Ovary (tissue), 3 donors: ENCODE data around the gene LANCL2.

ENCODE experiments used
- EP300 ChIP-seq: sonication (generic); formaldehyde crosslinking; IDR thresholded peaks from one replicate; pipeline ENCODE4 v1.6.1; 2017; ENCODE audit warnings: antibody characterized with exemption
- POLR2A ChIP-seq: fragments of 450-650 bp; IDR thresholded peaks from one replicate; pipeline ENCODE4 v1.6.1; 2017; ENCODE audit warnings: antibody characterized with exemption, mild to moderate bottlenecking, moderate library complexity
- TF ChIP-seq, protein P1 (sequence below), 3 donors: fragments of 450-650 bp in 2 of 3; fragments of 200-600 bp in 1 of 3; IDR thresholded peaks; one replicate each; pipeline versions ENCODE4 v1.5.1 to v1.8.0; 2016 to 2022; ENCODE audit warnings: antibody characterized with exemption in 3 of 3, mild to moderate bottlenecking in 1 of 3
- donor health status: DM: no; HTN: no; CAD: no.

DNA sequence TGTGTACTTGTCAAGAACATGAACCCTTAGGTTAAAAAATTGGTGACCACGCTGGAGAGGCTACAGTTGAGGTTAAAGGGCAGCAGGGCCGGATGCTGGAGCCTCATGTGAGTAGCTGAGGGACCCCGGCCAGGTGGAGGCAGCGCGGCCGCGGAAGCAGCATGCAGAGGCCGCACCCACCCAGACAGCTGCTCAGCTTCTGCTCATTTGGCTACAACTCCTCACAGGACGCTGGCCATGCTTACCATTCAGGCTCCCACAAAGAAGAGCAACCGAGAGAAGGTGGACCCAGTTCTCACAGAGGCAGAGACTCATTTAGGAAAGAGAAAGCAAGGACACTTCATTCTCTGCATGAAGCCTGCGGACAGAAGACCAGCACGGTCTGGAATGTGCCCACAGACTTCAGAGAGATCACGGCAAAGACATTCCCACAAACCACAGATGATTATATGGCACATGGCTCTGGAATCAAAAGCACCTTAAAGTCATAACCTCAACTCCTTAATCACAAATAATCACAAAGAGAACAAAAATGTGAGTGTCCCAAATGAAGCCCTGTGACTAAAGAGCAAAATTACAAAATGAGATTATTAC is 112.7 kb downstream of the LANCL2 start:
- TF ChIP-seq, protein P1, sequence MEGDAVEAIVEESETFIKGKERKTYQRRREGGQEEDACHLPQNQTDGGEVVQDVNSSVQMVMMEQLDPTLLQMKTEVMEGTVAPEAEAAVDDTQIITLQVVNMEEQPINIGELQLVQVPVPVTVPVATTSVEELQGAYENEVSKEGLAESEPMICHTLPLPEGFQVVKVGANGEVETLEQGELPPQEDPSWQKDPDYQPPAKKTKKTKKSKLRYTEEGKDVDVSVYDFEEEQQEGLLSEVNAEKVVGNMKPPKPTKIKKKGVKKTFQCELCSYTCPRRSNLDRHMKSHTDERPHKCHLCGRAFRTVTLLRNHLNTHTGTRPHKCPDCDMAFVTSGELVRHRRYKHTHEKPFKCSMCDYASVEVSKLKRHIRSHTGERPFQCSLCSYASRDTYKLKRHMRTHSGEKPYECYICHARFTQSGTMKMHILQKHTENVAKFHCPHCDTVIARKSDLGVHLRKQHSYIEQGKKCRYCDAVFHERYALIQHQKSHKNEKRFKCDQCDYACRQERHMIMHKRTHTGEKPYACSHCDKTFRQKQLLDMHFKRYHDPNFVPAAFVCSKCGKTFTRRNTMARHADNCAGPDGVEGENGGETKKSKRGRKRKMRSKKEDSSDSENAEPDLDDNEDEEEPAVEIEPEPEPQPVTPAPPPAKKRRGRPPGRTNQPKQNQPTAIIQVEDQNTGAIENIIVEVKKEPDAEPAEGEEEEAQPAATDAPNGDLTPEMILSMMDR (IDR thresholded peaks at IDR 0.05) = no peak
- TF ChIP-seq POLR2A (no peak), EP300 (no peak)
